Nephron (organoid): ENCODE data around the gene KCTD14.
A peak's percentile ranks its signal among the peaks of the same experiment; 100 is the strongest.
"Not testable (repeated sequence)": the region's sequence is repeated elsewhere in the genome, so short reads cannot be mapped to it uniquely, and the experiment has no call there.

Source experiments
- H3K27ac Mint-ChIP-seq, 3 experiments: 2 replicates each; pipeline ENCODE4 v1.8.0; 2020; ENCODE audit warnings: mixed read lengths in 3 of 3, mild to moderate bottlenecking in 2 of 3, moderate library complexity in 1 of 3
- H3K27me3 Mint-ChIP-seq: 2 replicates; pipeline ENCODE4 v1.8.0; 2021; ENCODE audit warnings: low read depth, mild to moderate bottlenecking, moderate library complexity, mixed read lengths
- H3K36me3 Mint-ChIP-seq: 2 replicates; pipeline ENCODE4 v1.8.0; 2020; ENCODE audit warnings: low read depth, mixed read lengths
- H3K4me1 Mint-ChIP-seq: 2 replicates; pipeline ENCODE4 v1.8.0; 2020; ENCODE audit warnings: mixed read lengths
- H3K4me3 Mint-ChIP-seq, 3 experiments: 2 replicates each; pipeline ENCODE4 v1.8.0; 2020; ENCODE audit warnings: mild to moderate bottlenecking in 3 of 3, mixed read lengths in 3 of 3, moderate library complexity in 2 of 3
- H3K9me3 Mint-ChIP-seq: 2 replicates; pipeline ENCODE4 v1.8.0; 2020; ENCODE audit warnings: mixed read lengths
- CTCF ChIP-seq, 3 experiments: fragments of 200-600 bp; sonication (generic); IDR thresholded peaks; one replicate each; pipeline ENCODE4 v1.5.0; 2021; ENCODE audit warnings: antibody characterized with exemption in 3 of 3; ENCODE audit not compliant: unreplicated experiment in 3 of 3

The KCTD14 gene

GRCh38 chr11:78033040-78033439 is 10.0 kb upstream of the KCTD14 start:
- Mint-ChIP-seq H3K4me3 (no peak overlapping the region), H3K27ac (peak overlapping the region; percentile 21 to 78 (median 57)), H3K36me3 (no peaks in the 10 kb centered on the region), H3K9me3 (no peaks in the 10 kb centered on the region), H3K27me3 (peaks cover 4% of the 10 kb centered on the region), H3K4me1 (peaks cover 32% of the 10 kb centered on the region)
- TF ChIP-seq CTCF (IDR thresholded peaks at IDR 0.05; ENCODE audit: unreplicated experiment in 3 of 3), result no peak

GRCh38 chr11:78032090-78032489 is 9.0 kb upstream of the KCTD14 start:
- H3K4me1 Mint-ChIP-seq, result peaks cover 34% of the 10 kb centered on the region
- peak overlapping the region in 1 of 3 experiments; percentile 62 for H3K27ac Mint-ChIP-seq
- H3K27me3 Mint-ChIP-seq, result peaks cover 4% of the 10 kb centered on the region
- no peaks in the 10 kb centered on the region for H3K9me3 Mint-ChIP-seq
- no peak for TF ChIP-seq CTCF (IDR thresholded peaks at IDR 0.05; ENCODE audit: unreplicated experiment in 3 of 3)
- no peaks in the 10 kb centered on the region for H3K36me3 Mint-ChIP-seq
- no peak overlapping the region for H3K4me3 Mint-ChIP-seq

DNA sequence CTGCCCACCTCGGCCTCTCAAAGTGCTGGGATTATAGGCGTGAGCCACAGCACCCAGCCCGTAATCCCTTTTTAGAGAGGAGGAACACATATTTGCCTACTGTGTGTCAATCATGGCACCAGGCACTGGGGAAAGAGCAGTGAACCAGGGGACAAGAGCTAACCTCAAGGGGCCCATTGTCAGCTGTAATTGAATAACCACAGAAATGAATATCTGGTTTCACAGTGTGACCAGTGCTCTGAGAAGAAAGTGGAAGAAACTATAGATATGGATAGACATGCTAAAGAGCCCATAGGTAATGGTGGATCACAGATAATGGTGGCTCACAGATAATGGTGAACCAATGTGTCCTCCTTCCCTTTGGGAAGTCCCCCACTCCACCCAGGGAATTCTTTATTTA is 8.6 kb upstream of the KCTD14 start:
- TF ChIP-seq CTCF (IDR thresholded peaks at IDR 0.05; ENCODE audit: unreplicated experiment in 3 of 3), result no peak
- Mint-ChIP-seq H3K36me3 (no peaks in the 10 kb centered on the region), H3K27ac (peak overlapping the region; percentile 50 to 87 (median 62)), H3K4me1 (peaks cover 34% of the 10 kb centered on the region), H3K9me3 (no peaks in the 10 kb centered on the region), H3K27me3 (peaks cover 4% of the 10 kb centered on the region), H3K4me3 (no peak overlapping the region)

DNA sequence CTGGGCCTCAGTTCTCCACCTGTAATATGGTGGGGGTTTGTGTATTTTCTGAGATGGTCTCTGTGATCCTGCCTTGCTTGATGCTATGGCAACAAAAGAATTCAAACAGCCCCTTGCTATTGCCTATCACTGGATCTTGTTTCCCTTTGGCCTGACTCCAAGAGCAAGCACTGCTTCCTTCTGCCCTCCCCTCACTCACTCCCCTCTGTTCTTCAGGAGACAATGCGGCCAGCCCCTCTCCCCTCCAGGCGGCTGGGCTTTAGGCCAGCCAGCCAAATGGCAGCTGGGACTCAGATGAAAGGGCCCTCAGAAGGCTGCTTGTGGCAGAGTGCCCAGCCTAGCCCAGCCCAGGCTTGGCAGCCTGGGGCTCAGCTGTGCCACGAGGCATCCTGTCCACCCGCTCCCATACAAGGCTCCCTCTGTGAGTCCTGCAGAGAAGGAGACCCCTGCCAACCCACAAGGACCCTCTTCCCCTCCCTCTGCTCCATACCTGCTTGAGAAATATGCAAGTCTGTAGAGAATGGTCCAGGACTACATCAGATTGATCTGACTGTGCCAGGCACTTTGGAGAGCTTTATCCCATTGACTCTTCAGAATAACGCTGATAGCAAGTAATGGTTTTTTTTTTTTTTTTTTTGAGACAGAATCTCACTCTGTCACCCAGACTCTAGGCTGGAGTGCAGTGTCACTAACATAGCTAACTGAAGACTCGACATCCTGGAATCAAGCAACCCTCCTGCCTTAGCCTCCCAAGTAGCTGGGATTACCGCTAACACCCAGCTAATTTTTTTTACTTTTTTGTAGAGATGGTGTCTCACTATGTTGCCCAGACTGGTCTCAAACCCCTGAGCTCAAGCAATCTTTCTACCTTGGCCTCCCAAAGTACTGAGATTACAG is 7.6 kb upstream of the KCTD14 start:
- no peak for TF ChIP-seq CTCF (IDR thresholded peaks at IDR 0.05; ENCODE audit: unreplicated experiment in 3 of 3)
- H3K36me3 Mint-ChIP-seq, result no peaks in the 10 kb centered on the region

DNA sequence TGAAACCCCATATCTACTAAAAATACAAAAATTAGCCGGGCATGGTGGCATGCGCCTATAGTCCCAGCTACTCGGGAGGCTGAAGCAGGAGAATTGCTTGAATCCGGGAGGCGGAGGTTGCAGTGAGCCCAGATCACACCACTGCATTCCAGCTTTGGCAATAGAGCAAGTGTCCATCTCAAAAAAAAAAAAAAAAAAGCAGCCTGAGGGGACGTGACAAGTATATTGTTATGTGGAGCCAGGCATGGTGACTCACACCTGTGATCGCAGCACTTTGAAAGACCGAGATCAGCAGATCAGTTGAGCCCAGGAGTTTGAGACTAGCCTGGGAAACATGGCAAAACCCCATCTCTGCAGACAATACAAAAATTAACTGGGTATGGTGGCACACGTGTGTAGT is 5.3 kb upstream of the KCTD14 start:
- not testable (repeated sequence) for H3K36me3 Mint-ChIP-seq, H3K27me3 Mint-ChIP-seq, H3K4me3 Mint-ChIP-seq, H3K9me3 Mint-ChIP-seq
- Mint-ChIP-seq H3K4me1 (peaks cover 29% of the 10 kb centered on the region), H3K27ac (peak overlapping the region; percentile 4 to 67 (median 52))

More for the DNA sequence above, 7.6 kb upstream of the KCTD14 start:
- H3K27me3 Mint-ChIP-seq, result peaks cover 4% of the 10 kb centered on the region
- peak overlapping the region in 1 of 3 experiments; percentile 4 for H3K4me3 Mint-ChIP-seq
- peak overlapping the region; percentile 88 to 92 (median 91) for H3K27ac Mint-ChIP-seq
- peaks cover 34% of the 10 kb centered on the region for H3K4me1 Mint-ChIP-seq
- H3K9me3 Mint-ChIP-seq, result no peaks in the 10 kb centered on the region

DNA sequence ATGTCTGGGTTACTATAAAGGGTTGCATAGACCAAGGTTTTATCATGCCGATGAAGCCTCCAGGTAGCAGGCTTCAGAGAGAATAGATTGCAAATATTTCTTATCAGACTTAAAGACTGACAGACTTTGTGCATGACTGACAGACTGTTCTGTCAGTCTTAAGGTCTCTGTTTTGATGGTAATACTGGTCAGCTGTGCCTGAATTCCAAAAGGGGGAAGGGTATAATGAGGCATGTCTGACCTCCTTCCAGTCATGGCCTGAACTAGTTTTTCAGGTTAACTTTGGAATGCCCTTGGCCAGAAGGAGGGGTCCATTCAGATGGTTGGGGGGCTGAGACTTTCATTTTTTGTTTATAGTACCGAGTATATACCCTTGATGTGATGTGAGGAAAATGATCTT is 4.7 kb upstream of the KCTD14 start:
- Mint-ChIP-seq H3K27ac (peak overlapping the region in 2 of 3 experiments; percentile 31 to 52), H3K36me3 (no peaks in the 10 kb centered on the region), H3K4me3 (no peak overlapping the region), H3K27me3 (peaks cover 4% of the 10 kb centered on the region), H3K9me3 (no peaks in the 10 kb centered on the region), H3K4me1 (peaks cover 27% of the 10 kb centered on the region)
- TF ChIP-seq CTCF (IDR thresholded peaks at IDR 0.05; ENCODE audit: unreplicated experiment in 3 of 3), result no peak
